ENCODE data around the gene ALCAM.

- no peak for TF ChIP-seq RAD21 (IDR thresholded peaks at IDR 0.05; ENCODE audit: low read depth)
- no peak for TF ChIP-seq TEAD4 (IDR thresholded peaks at IDR 0.05)
- no peak for TF ChIP-seq MAX (IDR thresholded peaks at IDR 0.05)
- no peak for TF ChIP-seq REST (IDR thresholded peaks at IDR 0.05; ENCODE audit: low read depth)
- TF ChIP-seq YY1 (IDR thresholded peaks at IDR 0.05; ENCODE audit: low read depth) = no peak
- TF ChIP-seq EP300 (IDR thresholded peaks at IDR 0.05; ENCODE audit: borderline replicate concordance) = no peak
- TF ChIP-seq TAF1 (IDR thresholded peaks at IDR 0.05; ENCODE audit: low read depth) = no peak
- TF ChIP-seq CEBPB (IDR thresholded peaks at IDR 0.05) = no peak
- no peak for TF ChIP-seq CREB1 (IDR thresholded peaks at IDR 0.05; ENCODE audit: low read depth)
- TF ChIP-seq TCF12 (IDR thresholded peaks at IDR 0.05; ENCODE audit: low read depth) = no peak
- no peak for TF ChIP-seq NFIC (IDR thresholded peaks at IDR 0.05)
- no peak for TF ChIP-seq EGR1 (IDR thresholded peaks at IDR 0.05)
- TF ChIP-seq FOXM1 (IDR thresholded peaks at IDR 0.05; ENCODE audit: borderline replicate concordance, low read depth) = no peak
Measured at GRCh38 chr3:105364128-105364527, 2.6 kb upstream of the ALCAM start.

Measured in Ishikawa (cell line).